Activated CD4-positive, CD25-positive, alpha-beta regulatory T cell treated with anti-CD3 and anti-CD28 coated beads, Interleukin-2, amount 50 U/mL, for 72 hours (primary cell): Measurements from ENCODE around the gene C9orf153.

ENCODE experiments used
- DNase-seq: peaks from one replicate; pipeline ENCODE4 v3.0.0; 2021

C9orf153 gene

GRCh38 chr9:86185872-86186271 lies 73.6 kb downstream of the C9orf153 start:
- no peak for DNase-seq

- no peak for DNase-seq
These were observed 75.3 kb downstream of the C9orf153 start for GRCh38 chr9:86184138-86184524.

DNA sequence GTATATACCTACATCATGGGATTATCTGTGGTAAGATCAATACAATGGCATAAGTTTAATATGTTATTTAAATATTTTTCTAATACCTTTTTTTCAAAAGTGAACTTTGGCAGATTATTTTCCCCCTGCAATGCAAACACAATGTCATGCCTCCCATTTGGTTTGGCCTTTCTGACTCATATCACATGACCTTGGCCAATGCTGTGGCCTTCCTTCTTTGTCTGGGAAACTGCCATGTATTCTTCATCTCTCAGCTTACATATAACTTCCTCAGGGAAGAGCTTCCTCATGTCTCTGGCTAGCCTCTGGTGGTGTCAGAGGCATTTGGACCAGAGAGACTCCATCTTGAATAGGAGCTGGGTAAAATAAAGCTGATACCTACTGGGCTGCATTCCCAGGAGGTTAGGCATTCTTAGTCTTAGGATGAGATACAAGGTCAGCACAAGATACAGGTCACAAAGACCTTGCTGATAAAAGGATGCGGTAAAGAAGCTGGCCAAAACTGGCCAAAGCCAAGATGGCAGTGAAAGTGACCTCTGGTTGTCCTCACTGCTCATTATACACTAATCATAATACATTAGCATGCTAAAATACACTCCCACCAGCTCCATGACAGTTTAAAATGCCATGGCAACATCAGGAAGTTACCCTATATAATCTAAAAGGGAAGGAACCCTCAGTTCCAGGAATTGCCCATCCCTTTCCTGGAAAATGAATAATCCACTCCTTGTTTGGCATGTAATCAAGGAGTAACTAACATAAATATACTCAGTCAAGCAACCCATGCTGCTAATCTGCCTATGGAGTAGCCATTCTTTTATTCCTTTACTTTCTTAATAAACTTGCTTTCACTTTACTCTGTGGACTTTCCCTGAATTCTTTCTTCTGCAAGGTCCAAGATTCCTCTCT lies 76.0 kb downstream of the C9orf153 start:
- DNase-seq = no peak

GRCh38 chr9:86181379-86182315 lies 77.8 kb downstream of the C9orf153 start:
- DNase-seq = no peak

GRCh38 chr9:86178503-86178902 lies 81.0 kb downstream of the C9orf153 start:
- DNase-seq = no peak

DNA sequence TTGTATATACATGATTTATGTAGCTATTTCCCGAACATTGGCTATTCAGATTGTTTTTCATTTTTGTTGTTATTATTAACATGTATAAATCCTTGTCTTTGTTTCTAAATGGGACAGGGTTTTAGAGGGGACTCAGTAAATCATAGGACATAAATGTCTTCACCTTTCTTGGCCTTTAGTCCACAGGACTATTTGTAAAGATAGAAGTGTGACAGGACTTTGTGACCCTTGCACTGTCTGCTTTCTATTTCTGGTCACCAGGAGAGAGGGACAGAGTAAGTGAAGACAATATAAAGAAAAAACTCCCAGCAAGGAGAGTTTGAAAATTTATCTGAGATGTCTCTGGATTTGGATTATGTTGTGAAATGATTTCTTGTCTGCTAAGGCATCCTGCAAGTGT lies 81.5 kb downstream of the C9orf153 start:
- no peak for DNase-seq

- no peak for DNase-seq
These were observed 83.0 kb downstream of the C9orf153 start for GRCh38 chr9:86176468-86176867.

DNA sequence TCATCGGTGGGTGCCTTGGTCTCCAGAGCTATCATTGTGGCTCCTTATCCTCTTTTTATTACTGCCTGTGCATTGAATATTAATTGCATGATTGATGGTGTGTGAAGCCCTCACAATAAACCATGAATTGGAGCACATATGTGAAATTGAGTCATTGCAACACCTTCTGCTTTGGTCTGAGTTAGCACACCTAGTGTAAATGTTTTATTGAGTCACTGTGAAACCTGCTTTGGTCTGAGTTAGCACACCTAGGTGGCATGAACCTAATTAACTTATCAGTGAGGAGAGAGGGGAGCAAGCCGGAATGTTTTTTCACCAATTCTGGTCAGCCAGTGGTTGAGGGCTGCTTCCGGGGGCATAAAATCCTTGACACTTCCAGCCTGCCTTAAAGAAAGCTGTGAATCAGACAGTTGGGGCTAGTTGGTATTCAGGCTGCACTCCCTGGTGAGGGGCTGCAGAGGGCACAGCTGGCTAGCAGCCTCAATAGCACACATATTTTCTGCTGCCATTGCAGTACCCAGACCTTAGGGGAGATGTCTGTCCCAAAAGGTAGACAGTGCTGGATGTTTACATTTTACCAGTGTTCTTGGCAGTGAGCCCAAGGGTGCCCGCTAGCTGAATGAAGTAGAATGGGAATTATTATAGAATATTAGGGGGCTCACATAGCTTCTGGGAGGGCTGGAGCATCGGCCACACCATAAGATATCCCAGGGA lies 83.6 kb downstream of the C9orf153 start:
- no peak for DNase-seq

DNA sequence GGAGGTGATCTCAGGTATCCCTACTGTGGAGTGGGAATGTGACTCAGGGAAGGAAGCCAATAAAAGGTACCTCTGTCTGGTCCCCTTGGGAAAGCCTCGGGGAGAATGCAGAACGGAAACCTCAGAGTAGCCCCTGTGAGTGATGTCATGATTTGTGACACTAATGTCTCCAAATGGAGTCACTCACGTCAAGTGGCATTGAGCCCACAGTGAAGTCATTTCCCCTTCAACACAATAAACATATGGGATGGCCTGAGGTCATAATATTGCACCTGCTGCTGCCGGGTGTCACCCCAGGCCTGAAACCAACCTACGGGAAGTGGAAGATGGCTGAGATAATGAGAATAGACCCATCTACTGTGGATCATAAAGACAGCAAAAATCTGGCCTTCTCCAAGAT lies 84.2 kb downstream of the C9orf153 start:
- DNase-seq = no peak
